Thyroid gland (tissue), 4 donors: ENCODE data around the gene DENND1C.

Experiments used
- CTCF ChIP-seq, 6 experiments: fragments of 200-600 bp in 3 of 6; fragments of 450-650 bp in 3 of 6; sonication (generic) in 3 of 6; IDR thresholded peaks; one replicate each; pipeline ENCODE4 v1.5.1; 2016 to 2019; ENCODE audit warnings: antibody characterized with exemption in 6 of 6, mild to moderate bottlenecking in 2 of 6, inconsistent platforms in 1 of 6, moderate library complexity in 1 of 6
- POLR2A ChIP-seq, 2 donors: fragments of 450-650 bp; IDR thresholded peaks; one replicate each; pipeline ENCODE4 v1.6.1; 2017; ENCODE audit warnings: antibody characterized with exemption in 2 of 2, mild to moderate bottlenecking in 2 of 2, moderate library complexity in 1 of 2

- TF ChIP-seq CTCF (IDR thresholded peaks at IDR 0.05): no peak
- no peak for TF ChIP-seq POLR2A (IDR thresholded peaks at IDR 0.05)
These were observed 31.4 kb downstream of the DENND1C start for GRCh38 chr19:6450166-6450565.
